ENCODE data around the gene WWOX.

The WWOX gene

GRCh38 chr16:79155471-79155870 is 1056.0 kb downstream of the WWOX start:
- H3K27ac ChIP-seq = no peak overlapping the region
- TF ChIP-seq CTCF (IDR thresholded peaks at IDR 0.05) = no peak
- no peak overlapping the region for H3K4me3 ChIP-seq
- DNase-seq (ENCODE audit: low spot score) = no peak

GRCh38 chr16:79155904-79156303 is 1056.5 kb downstream of the WWOX start:
- no peak for TF ChIP-seq CTCF (IDR thresholded peaks at IDR 0.05)
- DNase-seq (ENCODE audit: low spot score) = no peak
- no peak overlapping the region for H3K27ac ChIP-seq
- no peak overlapping the region for H3K4me3 ChIP-seq

DNA sequence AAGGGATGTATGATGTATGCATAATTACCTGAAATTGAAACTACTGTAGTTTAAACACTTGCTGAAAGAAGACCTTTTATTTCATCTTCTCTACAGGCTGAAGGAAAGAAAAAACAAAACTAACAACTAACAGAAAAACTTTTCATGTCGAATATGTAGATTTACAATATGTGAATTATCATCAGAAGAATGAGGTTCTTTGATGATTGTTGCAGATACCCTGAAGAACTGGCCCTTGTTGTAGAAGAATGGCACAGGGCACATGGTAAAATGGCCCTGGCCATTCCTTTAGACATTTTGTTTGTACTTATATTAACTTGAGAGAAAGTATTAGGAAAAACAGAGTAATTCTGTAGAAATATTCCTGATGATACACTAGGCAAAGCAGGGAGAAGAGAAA is 1057.3 kb downstream of the WWOX start:
- Histone ChIP-seq H3K27ac (no peak overlapping the region), H3K4me3 (no peak overlapping the region)
- TF ChIP-seq CTCF (IDR thresholded peaks at IDR 0.05) = no peak
- DNase-seq (ENCODE audit: low spot score) = no peak

- no peak overlapping the region for H3K27ac ChIP-seq
- no peak for TF ChIP-seq CTCF (IDR thresholded peaks at IDR 0.05)
- no peak overlapping the region for H3K4me3 ChIP-seq
- DNase-seq (ENCODE audit: low spot score) = no peak
Observed at GRCh38 chr16:79158337-79158736, 1058.9 kb downstream of the WWOX start.

- TF ChIP-seq CTCF (IDR thresholded peaks at IDR 0.05) = no peak
- DNase-seq (ENCODE audit: low spot score) = no peak
- no peak overlapping the region for H3K4me3 ChIP-seq
Observed at GRCh38 chr16:79159261-79160049, 1060.0 kb downstream of the WWOX start.

DNA sequence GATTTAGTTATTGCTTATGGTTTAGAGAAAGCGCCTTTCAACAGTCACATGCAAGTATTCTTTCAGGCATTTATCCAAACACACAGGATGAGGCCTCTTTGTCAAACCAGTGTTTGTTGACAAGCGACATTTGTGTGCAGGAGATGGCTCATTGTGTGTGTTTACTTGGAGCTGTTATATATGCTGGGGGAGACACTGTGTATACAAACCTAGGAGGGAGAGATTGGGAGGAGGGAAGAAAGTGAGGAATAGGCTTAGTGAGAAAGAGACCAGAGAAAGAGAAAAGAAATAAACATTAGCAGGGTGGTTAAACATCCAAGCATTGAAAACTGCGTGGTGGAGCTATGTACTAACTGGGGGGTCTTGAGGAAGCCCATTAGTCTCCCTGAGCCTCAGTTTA is 1063.5 kb downstream of the WWOX start:
- Histone ChIP-seq H3K27ac (no peak overlapping the region), H3K4me3 (no peak overlapping the region)
- no peak for TF ChIP-seq CTCF (IDR thresholded peaks at IDR 0.05)
- DNase-seq (ENCODE audit: low spot score) = no peak

More at GRCh38 chr16:79159261-79160049, 1060.0 kb downstream of the WWOX start:
- no peak overlapping the region for H3K27ac ChIP-seq

GRCh38 chr16:79163691-79164387 is 1064.4 kb downstream of the WWOX start:
- no peak for DNase-seq (ENCODE audit: low spot score)
- no peak overlapping the region for H3K4me3 ChIP-seq
- no peak for TF ChIP-seq CTCF (IDR thresholded peaks at IDR 0.05)
- no peak overlapping the region for H3K27ac ChIP-seq

Data from coronary artery (tissue), 2 donors.